ENCODE measurements around the gene SCYGR6. TPM values are rescaled to one million over a fixed set of nuclear protein-coding genes. Genes with fewer than 3 reads are reported as not detected.
"Not testable (repeated sequence)": the region's sequence is repeated elsewhere in the genome, so short reads cannot be mapped to it uniquely, and the experiment has no call there.

The SCYGR6 gene
- total and polyA plus RNA-seq, 2 of the 8 experiments (the other 6 are each of a cell fraction or from before 2014, with no cell fraction given), result not detected

DNA sequence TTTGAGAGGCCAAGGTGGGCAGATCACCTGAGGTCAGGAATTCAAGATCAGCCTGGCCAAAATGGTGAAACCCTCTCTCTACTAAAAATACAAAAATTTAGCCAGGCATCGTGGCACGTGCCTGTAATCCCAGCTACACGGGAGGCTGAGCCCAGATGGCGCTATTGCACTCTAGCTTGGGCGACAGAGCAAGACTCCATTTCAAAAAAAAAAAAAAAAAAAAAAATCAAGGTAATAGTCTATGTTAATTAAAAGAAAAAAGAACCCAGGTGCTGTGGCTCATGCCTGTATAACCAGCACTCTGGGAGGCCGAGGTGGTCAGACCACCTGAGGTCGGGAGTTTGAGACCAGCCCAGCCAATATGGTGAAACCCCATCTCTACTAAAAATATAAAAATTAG lies 16.1 kb upstream of the SCYGR6 start:
- H3K36me3 ChIP-seq (ENCODE audit: control insufficient read depth in 2 of 4, insufficient read depth in 4 of 4, low read length in 3 of 4); H4K5ac ChIP-seq (ENCODE audit: insufficient read length, low read depth, low read length); H2AK5ac ChIP-seq (ENCODE audit: low read depth, low read length); FAIRE-seq; H3K4me1 ChIP-seq (replicated peaks in 1 of 4; ENCODE audit: control insufficient read depth in 3 of 4, insufficient read depth in 4 of 4, low read length in 3 of 4); H3K4me2 ChIP-seq (ENCODE audit: insufficient read depth in 1 of 2, low read depth in 2 of 2, low read length in 2 of 2); H3K23ac ChIP-seq (ENCODE audit: insufficient read length); H3K18ac ChIP-seq (ENCODE audit: extremely low read depth, low read length); H2BK15ac ChIP-seq (ENCODE audit: low read length); H3K56ac ChIP-seq (replicated peaks; ENCODE audit: insufficient read length, low read depth, low read length); H4K20me1 ChIP-seq (replicated peaks in 1 of 2; ENCODE audit: control insufficient read depth in 1 of 2, insufficient read depth in 2 of 2, low read length in 2 of 2); H3K23me2 ChIP-seq (ENCODE audit: low read depth, low read length); H2BK5ac ChIP-seq (ENCODE audit: low read depth, low read length); H2BK20ac ChIP-seq (ENCODE audit: low read length); H3K4ac ChIP-seq (replicated peaks; ENCODE audit: insufficient read length, low read depth, low read length); H3K27me3 ChIP-seq (replicated peaks in 1 of 4; ENCODE audit: control insufficient read depth in 3 of 4, extremely low read depth in 1 of 4, insufficient read depth in 3 of 4, low read length in 3 of 4); H3K79me2 ChIP-seq (ENCODE audit: control insufficient read depth in 1 of 2, insufficient read depth in 2 of 2, low read length in 2 of 2); H3K27ac ChIP-seq (ENCODE audit: low read depth, low read length); H2AFZ ChIP-seq (ENCODE audit: low read length); H3K14ac ChIP-seq (ENCODE audit: insufficient read length); H2BK120ac ChIP-seq (replicated peaks; ENCODE audit: low read depth, low read length); H3K79me1 ChIP-seq (ENCODE audit: low read depth, low read length); H3K9ac ChIP-seq (replicated peaks in 1 of 4; ENCODE audit: extremely low read depth in 1 of 4, low read depth in 3 of 4, low read length in 3 of 4); H3K9me3 ChIP-seq (ENCODE audit: insufficient read depth in 2 of 2, low read depth in 1 of 2, low read length in 1 of 2); H4K91ac ChIP-seq (replicated peaks; ENCODE audit: insufficient read length, low read length); H2BK12ac ChIP-seq (ENCODE audit: low read depth, low read length); H3K4me3 ChIP-seq (ENCODE audit: extremely low read depth in 1 of 4, insufficient read depth in 2 of 4, low read depth in 3 of 4, low read length in 4 of 4); H4K8ac ChIP-seq (ENCODE audit: extremely low read depth, insufficient read depth, low read length): not testable (repeated sequence)
- TF ChIP-seq, protein P1, sequence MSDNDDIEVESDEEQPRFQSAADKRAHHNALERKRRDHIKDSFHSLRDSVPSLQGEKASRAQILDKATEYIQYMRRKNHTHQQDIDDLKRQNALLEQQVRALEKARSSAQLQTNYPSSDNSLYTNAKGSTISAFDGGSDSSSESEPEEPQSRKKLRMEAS (IDR thresholded peaks at IDR 0.05), result peak; percentile 74
- TF ChIP-seq YY1 (IDR thresholded peaks at IDR 0.05; ENCODE audit: low read depth, low read length), result 0 out of 2 replicates have a peak, but pooled peaks have one; percentile 35
- TF ChIP-seq, protein P2, sequence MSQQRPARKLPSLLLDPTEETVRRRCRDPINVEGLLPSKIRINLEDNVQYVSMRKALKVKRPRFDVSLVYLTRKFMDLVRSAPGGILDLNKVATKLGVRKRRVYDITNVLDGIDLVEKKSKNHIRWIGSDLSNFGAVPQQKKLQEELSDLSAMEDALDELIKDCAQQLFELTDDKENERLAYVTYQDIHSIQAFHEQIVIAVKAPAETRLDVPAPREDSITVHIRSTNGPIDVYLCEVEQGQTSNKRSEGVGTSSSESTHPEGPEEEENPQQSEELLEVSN (IDR thresholded peaks at IDR 0.05), result peak; percentile 31; the same call in 1 of the 2 replicates
- TF ChIP-seq, protein P3, sequence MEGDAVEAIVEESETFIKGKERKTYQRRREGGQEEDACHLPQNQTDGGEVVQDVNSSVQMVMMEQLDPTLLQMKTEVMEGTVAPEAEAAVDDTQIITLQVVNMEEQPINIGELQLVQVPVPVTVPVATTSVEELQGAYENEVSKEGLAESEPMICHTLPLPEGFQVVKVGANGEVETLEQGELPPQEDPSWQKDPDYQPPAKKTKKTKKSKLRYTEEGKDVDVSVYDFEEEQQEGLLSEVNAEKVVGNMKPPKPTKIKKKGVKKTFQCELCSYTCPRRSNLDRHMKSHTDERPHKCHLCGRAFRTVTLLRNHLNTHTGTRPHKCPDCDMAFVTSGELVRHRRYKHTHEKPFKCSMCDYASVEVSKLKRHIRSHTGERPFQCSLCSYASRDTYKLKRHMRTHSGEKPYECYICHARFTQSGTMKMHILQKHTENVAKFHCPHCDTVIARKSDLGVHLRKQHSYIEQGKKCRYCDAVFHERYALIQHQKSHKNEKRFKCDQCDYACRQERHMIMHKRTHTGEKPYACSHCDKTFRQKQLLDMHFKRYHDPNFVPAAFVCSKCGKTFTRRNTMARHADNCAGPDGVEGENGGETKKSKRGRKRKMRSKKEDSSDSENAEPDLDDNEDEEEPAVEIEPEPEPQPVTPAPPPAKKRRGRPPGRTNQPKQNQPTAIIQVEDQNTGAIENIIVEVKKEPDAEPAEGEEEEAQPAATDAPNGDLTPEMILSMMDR (IDR thresholded peaks at IDR 0.05; ENCODE audit: control extremely low read depth in 1 of 3, insufficient read depth in 1 of 3, low read depth in 1 of 3, low read length in 3 of 3), result peak; percentile 39 to 65 (median 54)
- TF ChIP-seq RAD21 (IDR thresholded peaks at IDR 0.05 in 1 of 2, conservative IDR thresholded peaks at IDR 0.05 in 1 of 2; ENCODE audit: low read depth in 2 of 2, low read length in 2 of 2), result peak; percentile 47 to 59; a peak in 3 of 4 replicates
- TF ChIP-seq TEAD4 (IDR thresholded peaks at IDR 0.05; ENCODE audit: low read depth, low read length), result 0 out of 2 replicates have a peak, but pooled peaks have one; percentile 28
- CTCF ChIA-PET (ENCODE audit: partially characterized antibody), result interaction anchor here (0.6 to 2.8 kb wide), 23 partner anchors 9 to 1527 kb away, joined by 3 to 24 read pairs (median 4); no protein-coding TSS in a partner anchor
- POLR2A ChIA-PET (ENCODE audit: partially characterized antibody), result interaction anchor here (0.8 kb wide), 1 partner anchor 25 kb away, joined by 4 read pairs; no protein-coding TSS in a partner anchor
- peak in 1 of 2 experiments; percentile 66 for DNase-seq (ENCODE audit: low read depth in 1 of 2, low spot score in 2 of 2)
- 60% methylated on average over 6 of the region's 7 CpGs; no CpG with 5 or more reads in 1 of the 2 experiments for WGBS, 2 experiments (ENCODE audit: extremely low coverage in 1 of 2, insufficient coverage in 1 of 2, insufficient read length in 1 of 2, insufficient replicate concordance in 2 of 2, low coverage in 1 of 2, low lambda C conversion rate in 2 of 2, missing lambda C conversion rate in 1 of 2)

All from H1 (cell line).